Activated naive CD4-positive, alpha-beta T cell (primary cell): ENCODE results near the gene PLCB3.
A peak's percentile ranks its signal among the peaks of the same experiment; 100 is the strongest.

Experiments used
- DNase-seq, 4 experiments: peaks; one replicate each; lab custom pipeline; 2025; lab: John Stamatoyannopoulos, UW

PLCB3 gene

DNA sequence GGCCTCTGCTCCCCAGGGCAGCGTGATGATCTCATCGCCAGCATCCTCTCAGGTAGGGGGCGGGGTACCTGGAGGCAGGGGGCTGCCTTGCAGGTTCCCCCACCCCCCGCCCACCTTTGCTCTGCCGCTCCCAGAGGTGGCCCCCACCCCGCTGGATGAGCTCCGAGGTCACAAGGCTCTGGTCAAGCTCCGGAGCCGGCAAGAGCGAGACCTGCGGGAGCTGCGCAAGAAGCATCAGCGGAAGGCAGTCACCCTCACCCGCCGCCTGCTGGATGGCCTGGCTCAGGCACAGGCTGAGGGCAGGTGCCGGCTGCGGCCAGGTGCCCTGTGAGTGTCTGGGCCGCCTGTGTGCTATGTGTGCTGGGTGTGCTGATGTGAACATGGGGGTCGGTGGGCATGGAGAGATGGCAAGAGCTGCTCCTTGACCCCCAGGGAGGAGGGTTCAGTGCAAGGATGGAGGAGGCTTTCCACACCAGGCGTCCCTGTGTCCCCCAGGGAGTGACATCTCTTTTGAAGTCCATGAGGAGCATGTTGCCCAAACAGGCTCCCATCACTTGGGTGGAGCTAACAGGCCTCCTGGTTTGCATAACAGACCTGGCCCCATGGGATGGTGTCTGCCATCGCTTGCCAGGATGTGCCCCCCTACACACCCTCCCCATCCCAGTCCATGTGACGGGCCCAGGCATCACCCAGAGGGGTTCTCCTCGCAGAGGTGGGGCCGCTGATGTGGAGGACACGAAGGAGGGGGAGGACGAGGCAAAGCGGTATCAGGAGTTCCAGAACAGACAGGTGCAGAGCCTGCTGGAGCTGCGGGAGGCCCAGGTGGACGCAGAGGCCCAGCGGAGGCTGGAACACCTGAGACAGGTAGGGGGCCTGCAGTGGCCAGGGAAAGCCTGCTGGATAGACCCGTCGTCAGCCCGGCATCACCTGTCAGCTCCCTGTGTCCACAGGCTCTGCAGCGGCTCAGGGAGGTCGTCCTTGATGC is 14.1 kb downstream of the PLCB3 start:
- DNase-seq: no peak

DNA sequence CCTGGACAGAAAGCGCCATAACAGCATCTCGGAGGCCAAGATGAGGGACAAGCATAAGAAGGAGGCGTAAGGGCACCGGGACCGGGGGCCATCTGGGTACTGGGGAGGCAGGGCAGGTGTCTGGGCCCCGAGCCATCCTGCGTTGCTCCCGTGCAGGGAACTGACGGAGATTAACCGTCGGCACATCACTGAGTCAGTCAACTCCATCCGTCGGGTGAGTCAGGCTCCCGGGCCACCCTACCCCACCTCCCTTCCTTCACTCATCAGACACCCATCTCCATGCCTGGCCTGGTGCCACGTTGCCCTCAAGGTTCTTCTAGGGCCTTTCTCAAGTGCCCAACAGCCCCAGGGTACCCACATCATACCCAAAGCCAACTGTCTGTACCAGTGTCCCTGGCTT is 15.0 kb downstream of the PLCB3 start:
- no peak for DNase-seq

DNA sequence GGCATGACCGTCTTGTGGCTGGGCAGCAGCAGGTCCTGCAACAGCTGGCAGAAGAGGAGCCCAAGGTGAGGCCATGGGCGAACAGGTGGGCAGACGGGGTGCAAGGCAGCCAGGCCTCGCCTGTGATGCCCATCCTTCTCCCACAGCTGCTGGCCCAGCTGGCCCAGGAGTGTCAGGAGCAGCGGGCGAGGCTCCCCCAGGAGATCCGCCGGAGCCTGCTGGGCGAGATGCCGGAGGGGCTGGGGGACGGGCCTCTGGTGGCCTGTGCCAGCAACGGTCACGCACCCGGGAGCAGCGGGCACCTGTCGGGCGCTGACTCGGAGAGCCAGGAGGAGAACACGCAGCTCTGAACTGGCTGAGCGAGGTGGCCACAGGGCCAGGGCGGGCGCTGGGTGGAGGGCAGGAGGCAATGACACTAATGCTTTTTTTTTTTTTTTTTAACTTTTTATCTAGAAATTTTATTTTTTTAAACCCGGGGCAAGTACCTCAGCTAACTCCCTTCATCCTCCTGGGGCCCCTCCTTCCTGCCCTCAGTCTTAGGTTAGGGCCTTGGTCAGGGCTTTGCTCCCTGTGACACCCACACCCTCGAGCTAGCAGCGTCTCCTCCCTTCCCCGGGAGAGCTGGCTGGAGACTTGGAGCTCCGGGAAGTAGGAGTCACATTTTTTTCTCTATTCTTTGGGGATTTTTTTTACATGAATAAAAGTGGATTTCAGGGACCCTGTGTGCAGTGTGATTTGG is 16.0 kb downstream of the PLCB3 start:
- no peak for DNase-seq

DNA sequence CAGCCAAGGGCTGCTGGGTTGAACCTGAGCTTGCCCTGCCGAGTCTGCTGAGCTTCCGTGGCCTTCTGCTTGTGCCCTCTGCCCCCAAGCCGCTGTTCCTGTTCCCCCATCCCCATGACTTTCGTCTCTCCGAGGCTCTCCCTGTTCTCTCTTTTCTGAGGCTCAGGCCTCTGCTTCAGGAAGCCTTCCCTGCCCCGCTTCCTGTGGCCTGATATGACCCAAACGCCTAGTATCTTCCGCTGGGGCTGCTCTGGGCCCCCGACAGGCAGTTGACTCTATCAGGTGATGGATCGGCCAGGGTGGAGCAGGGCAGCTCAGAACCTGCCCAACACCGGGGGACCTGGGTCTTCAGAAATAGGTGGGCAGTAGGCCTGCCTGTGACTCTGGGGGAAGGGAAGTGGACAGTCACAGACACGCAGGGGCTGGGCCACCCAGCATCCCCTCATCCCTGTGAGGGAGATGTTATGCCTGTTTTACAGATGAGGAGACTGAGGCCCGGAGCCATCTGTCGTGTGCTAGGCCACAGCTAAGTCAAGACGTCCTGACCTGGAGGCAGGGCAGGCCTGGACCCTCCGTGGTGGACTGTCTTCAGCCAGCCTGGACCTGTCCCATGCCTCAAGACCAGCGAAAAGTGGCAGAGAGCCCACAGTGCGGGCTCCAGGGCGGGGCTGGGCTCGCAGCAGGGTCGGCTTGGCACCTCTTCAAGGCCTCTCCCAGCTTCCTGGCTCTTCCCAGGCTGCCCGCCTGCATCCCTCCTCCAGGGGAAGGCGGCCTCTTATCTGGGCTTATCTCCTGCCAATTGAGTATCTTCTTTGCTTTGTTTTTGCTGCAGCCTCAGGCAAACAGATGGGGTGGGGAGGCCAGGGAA is 16.9 kb downstream of the PLCB3 start:
- DNase-seq: no peak

DNA sequence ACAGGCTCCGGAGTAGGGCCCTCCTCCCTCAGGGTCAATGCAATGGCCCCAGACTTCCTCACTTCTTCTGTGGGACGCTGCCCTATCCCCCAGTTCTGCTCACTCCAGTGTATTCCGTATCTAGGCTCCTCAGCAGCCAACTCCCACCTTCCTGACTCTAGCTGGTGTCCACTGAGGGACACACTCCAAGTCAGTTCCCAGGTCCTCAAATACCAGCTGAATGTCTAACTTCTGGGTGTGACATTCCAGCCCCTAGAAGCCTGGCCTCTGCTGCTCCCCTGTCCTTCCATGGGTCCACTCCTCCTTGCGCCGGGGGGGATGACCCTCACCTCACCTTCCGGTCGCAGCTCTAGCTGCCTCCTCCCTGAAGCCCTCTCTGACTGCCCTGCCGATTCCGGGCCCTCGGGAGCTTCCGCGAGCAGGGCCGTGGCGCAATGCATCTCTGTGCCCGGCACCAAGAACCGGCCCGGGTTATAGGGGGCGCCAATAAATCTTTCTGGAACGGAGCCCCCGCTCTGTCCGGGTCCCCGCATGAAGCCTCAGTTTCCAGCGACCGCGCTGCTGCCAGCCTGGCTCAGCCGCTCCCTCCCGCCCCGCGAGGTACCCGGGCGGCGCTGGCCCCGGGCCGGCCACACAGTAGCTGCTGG is 17.7 kb downstream of the PLCB3 start:
- no peak for DNase-seq

DNA sequence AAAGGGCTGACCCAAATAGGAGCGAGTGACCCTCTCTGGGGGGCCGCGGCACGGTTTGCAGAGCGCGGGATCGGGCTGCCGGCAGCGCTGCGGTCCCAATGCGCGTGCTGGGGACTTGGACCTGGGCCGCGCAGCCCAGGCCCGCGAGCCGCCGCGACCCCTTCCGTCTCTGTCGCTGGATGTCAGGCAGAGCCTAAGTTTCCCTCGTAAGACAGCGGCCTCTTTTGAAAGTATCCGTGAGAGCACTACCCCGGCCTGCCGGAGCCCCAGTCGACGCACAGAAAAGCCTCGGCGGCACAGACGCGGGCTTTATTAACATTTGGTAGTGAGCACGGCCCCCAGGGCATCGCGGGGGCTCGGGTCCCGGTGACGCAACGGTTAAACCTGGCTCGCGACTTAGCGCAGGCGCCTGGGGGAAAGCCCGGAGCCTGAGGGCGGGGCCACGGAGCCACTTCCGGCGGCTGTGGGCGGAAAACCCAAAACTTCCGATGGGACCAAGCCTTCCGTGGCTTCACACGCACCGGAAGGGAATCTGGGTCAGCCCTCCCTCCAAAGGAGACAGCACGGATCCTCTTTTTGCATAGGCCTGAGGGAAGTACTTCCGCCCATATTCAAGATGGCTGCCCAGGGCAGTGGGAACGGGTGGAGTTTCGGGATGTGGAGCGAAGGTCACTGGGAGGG is 18.4 kb downstream of the PLCB3 start:
- peak; percentile 92 to 95 (median 94) for DNase-seq

DNA sequence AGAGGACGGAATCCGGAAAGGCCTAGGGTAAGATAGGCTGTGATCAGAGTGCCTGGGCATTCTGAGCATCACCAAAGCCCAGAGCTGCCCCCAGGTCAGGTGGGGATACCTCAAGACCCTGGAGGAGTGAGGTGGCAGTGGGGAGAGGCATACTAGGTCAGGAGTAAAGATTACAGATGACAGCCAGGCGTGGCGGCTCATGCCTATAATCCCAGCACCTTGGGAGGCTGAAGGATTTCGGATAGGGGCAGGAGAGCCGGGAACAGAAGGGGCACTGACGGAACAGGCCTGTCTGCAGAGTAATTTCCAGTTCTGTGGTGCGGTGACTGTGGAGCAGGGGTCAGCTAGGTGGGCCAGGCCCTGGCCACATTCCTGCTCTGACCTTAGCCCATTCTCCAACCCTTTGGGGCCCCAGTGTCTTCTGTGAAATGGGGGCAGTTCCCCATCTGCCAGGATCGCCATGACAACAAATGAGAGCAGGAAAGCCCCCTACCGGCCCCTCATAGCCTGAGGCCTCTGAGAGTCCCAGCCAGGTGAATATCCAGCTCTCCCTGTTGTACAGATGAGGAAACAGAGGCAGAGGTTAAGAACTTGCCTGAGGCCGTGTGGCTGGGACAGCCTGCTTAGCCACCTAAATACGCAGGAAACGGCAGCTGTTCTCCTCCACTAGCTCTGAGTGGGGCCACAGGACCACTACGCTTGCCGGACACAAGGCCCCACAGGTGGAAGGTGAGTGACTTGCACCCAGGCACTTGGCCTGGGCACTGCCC is 23.9 kb downstream of the PLCB3 start:
- no peak for DNase-seq

DNA sequence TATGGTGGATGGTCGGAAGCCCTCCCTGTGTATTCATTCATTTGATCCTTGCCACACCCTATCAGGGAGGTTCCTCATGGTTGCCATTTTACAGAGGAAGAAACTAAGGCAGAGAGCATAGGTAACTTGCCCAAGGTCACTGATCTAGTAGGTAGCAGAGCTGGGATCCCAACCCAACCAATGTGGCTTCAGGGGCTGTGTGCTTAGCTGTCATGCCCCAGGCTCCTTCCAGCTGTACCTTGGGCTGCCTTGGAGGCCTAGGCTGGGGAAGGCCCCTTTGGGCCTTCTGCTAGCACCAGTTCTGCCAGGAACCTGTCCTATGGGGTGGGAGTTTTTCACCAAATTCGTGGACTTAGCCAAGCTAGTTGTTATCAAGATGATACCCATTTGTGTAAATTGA is 24.5 kb downstream of the PLCB3 start:
- DNase-seq: no peak

DNA sequence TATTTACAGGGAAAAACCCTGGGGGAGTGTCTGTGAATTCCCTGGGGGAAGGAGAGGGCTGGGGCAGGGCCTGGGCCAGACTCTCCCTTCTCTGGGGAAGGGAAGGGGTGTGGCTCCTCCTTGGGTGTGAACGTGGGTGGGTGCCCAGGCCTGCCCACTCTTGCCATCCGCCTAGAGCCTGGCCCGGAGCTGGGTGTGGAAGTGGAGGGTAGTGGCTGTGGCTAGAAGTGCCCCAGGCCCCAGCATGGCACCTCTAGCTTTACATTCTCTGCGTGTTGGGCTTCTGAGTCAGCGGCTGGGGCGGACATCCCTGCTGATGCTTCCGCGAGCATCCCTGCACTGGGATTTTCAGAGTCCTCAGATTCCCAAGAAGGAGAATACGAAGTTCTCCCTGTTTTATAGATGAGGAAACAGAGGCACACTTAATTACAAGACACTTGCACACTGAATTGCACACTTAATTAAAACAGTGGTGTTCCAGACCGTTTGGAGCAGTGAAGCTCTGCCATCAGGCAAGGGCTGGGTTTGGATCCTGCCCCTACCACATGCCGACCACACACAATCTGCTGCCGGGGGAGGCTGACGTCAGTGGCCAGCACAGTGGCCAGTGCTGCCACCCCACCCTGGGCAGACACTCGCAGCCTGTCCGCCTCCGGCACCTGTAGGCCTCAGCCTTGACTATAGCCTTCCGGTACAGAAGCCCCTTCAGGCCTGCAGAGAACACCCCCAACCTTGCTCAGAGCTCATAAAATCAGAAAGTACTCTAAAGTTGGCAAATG is 25.5 kb downstream of the PLCB3 start:
- no peak for DNase-seq

DNA sequence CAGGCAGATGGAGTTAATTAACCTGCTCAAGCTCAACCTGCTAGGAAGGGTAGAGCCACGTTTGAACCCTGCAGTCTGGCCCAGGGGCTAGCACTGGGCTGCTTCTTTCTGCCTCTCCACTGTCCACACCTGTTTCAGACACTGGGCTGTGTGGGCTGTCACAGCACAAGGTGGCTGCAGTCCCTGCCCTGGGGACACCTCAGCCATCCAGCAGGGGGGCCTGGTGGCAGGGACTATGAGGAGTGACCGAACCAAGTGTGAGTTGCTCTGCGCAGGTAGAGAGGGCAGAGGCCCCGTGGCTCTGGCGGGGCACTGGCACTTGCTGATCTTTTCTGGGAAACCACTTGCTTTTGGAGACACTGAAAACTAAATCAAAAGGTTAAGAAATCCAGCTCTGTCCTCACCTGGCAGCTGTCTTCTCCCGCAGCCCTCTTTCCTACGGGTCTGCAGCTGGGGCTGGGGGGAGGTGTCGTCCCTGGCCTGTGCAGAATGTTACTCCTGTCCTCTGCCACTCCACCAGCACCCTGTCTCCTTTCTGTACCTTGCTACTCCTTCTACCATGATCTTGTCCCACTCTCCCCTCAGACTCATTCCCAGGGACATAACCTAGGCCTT is 27.4 kb downstream of the PLCB3 start:
- DNase-seq: no peak

DNA sequence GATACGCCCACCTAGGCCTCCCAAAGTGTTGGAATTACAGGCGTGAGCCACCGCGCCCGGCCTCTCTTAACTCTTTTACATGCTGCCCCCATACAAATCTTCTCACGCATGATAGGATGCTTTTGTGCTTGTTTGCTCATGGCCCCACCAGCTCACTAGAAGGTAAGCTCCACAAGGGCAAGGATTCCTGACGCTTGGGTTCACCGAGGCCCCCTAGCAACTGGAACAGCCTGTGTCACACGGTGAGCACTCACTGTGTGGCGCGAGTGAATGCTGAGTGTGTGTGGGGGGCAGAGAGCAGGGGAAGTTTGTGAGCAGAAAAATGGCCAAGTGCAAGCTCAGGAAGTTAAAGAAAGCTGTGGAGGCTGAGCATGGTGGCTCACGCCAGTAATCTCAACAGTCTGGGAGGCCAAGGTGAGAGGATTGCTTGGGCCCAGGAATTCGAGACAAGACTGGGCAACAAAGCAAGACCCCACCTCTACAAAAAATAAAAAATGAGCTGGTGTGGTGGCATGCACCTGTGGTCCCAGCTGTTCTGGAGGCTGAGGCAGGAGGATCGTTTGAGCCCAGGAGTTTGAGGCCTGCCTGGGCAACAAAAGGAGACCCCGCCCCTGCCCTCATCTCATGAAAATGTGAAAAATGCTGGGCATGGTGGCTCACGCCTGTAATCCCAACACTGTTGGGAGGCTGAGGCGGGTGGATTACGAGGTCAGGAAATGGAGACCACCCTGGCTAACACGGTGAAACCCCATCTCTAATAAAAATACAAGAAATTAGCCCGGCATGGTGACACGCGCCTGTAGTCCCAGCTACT is 30.8 kb downstream of the PLCB3 start:
- DNase-seq: no peak

DNA sequence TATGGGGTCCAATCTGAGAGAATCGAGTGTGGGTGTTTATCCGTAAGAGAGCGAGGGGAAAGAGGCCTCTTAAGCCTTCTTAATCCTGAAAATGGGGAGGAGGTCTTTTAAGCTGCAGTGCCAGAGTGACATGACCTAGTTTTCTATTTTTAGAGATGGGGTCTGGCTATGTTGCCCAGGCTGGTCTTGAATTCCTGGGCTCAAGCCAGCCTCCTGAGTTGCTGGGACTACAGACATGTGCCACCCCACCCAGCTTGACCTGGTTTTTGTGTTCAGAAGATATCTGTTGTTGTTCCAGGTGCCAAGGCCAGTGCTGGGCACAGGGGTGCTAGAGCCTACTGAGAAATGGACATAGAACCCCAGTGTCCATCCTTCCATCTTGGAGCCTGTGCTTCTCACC is 31.8 kb downstream of the PLCB3 start:
- no peak for DNase-seq

DNA sequence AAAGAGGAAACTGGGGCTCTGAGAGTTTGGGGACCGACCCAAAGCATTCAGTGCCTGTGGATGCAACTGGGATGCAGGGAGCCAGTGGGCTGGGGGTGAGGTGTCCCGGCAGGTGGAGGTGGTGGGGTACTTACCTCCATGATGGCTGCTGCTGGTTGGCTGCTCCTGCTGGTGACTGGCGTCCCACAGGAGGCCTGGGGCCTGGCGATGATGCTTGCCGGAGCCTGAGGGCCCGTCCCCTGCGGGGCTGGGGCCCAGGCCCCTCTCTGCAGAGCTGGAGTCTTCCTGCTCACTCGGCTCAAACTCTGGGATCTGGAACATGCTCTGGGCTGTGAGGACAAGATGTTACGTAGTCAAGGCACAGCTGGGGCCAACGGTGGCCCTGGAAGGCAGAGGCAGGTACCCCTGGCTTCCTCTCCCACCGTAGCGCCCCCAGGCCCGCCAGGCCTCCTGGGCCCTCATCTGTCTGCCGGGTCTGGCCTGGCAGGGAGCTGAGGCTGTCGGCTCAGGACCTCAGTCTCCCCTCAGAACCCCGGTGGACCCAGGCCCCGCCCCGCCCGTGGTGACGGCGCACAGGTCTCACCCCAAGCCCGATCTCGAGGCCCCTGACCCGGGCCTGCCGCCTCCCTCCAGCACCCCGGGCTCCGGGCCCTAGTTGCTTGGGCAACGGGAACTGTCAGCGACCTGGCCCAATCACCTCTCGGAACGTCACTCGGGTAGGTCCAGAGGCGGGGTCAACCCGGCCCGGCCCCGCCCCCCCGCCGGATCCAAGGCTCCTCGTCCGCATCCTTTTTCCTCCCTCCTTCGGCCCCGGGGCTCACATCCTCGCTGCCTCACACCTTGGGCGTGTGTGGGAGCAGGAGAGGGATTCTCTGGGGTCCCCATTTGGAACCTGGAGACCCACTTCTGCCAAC is 33.0 kb downstream of the PLCB3 start, which contains the start of gene BAD:
BAD (minus strand) TSS at position 618 of the 914 bp plus-strand sequence; CDS start at position 321, 297 bp downstream.
- DNase-seq: peak; percentile 77 to 91 (median 86)

DNA sequence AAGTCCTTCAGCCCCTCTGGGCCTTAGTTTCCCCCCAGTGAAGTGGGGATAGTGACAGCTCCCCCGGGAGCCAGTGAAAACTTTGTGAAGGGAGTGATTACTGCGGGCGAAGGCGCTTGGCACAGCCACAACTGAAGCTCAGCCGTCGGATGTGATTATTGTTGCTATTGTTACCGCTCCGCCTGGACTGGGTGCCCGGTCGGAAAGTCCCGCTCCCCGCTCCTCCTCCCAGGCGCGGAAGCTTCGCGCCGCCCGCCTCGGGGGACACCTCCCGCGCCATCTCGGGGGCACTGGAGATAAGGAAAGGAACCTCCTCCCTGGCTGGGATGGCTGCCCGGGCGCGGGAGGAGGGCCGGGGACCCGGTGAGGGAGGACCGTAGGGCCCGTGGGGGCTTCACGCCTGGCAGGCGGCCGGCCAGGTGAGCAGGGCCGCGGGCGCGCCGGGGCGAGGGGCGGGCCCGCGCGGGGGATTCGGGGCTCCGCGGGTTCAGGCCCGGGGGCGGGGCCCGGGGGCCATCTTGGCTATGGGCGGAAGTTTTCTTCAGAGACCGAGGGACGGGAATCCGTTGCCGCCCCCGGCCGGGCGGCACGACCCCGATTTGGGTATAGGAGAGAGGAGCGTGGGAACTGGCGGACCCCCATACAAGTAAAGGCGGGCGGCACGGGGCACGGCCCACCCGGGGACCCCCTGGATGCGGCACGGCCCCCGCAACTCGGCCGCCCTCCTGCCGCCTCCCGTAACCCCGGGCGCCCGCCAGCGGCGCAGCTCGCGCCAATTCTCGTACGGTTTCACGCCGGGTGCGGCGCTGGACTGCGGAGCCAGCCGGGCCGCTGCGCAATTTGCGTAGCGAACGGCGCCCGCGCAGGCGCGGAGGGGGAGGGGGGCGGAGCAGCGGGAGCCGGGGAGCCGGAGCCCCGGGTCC is 33.9 kb downstream of the PLCB3 start, which contains the start of gene GPR137:
GPR137 (plus strand) TSS at position 887 of the 923 bp plus-strand sequence. CDS start 677 bp downstream, outside the sequence.
- DNase-seq: peak; percentile 88 to 94 (median 91)
